Measurements from ENCODE around the gene HOXA6.

DNA sequence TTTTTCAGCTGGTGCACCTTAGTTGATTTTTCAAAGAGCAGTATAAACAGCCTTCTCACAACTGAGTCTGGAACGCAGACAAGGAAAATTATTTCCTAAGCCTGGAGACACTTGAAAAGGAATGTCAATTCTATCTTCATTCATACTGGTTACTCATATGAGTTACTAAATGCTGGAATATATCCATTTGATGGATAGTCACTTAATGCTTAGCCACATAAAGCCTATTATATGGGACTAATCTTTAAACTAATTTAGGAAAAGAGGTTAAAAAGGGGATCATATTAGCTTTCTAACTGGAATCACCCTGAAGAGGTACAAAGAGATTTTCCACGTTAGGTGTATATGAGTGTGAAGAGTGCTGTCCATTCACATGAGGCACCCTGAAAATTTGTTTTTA lies 15.4 kb downstream of the HOXA6 start:
- TF ChIP-seq, protein P1, sequence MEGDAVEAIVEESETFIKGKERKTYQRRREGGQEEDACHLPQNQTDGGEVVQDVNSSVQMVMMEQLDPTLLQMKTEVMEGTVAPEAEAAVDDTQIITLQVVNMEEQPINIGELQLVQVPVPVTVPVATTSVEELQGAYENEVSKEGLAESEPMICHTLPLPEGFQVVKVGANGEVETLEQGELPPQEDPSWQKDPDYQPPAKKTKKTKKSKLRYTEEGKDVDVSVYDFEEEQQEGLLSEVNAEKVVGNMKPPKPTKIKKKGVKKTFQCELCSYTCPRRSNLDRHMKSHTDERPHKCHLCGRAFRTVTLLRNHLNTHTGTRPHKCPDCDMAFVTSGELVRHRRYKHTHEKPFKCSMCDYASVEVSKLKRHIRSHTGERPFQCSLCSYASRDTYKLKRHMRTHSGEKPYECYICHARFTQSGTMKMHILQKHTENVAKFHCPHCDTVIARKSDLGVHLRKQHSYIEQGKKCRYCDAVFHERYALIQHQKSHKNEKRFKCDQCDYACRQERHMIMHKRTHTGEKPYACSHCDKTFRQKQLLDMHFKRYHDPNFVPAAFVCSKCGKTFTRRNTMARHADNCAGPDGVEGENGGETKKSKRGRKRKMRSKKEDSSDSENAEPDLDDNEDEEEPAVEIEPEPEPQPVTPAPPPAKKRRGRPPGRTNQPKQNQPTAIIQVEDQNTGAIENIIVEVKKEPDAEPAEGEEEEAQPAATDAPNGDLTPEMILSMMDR (IDR thresholded peaks at IDR 0.05) = no peak
- TF ChIP-seq EZH2 (IDR thresholded peaks at IDR 0.05) (no peak), EZH2phosphoT487 (IDR thresholded peaks at IDR 0.05) (no peak)

All from neural progenitor cell (in vitro differentiated cells).